ENCODE measurements around the gene TNFAIP1. TPM values are rescaled to one million over a fixed set of nuclear protein-coding genes. Genes with fewer than 3 reads are reported as not detected.

The TNFAIP1 gene
- total RNA-seq, 2 experiments from 2014 or later, result 16.3 to 19.7 TPM

- Mint-ChIP-seq H3K9me3 (ENCODE audit: insufficient read depth) (no peaks in the 10 kb centered on the region), H3K4me3 (no peak overlapping the region), H3K36me3 (ENCODE audit: low read depth) (no peaks in the 10 kb centered on the region), H3K27me3 (ENCODE audit: low read depth) (no peaks in the 10 kb centered on the region), H3K27ac (no peak overlapping the region), H3K4me1 (ENCODE audit: low read depth) (peaks cover 11% of the 10 kb centered on the region)
- ATAC-seq (no peak), DNase-seq (no peak)
- ChIA-PET CTCF (interaction anchor here (1.5 kb wide), 1 partner anchor 9 kb away, joined by 6 read pairs; no protein-coding TSS in a partner anchor), POLR2A (interaction anchor here (7.4 kb wide), 1 partner anchor 10 kb away, joined by 45 read pairs; the partner anchor contains the start of gene POLDIP2)
These were observed 32.2 kb downstream of the TNFAIP1 start for GRCh38 chr17:28367641-28368305.

GRCh38 chr17:28368306-28368831, 32.8 kb downstream of the TNFAIP1 start:
- POLR2A ChIA-PET, result interaction anchor here (7.4 kb wide), 1 partner anchor 11 kb away, joined by 45 read pairs; the partner anchor contains the start of gene POLDIP2
- no peaks in the 10 kb centered on the region for H3K27me3 Mint-ChIP-seq (ENCODE audit: low read depth)
- ATAC-seq, result no peak
- peaks cover 17% of the 10 kb centered on the region for H3K4me1 Mint-ChIP-seq (ENCODE audit: low read depth)
- no peaks in the 10 kb centered on the region for H3K9me3 Mint-ChIP-seq (ENCODE audit: insufficient read depth)
- H3K36me3 Mint-ChIP-seq (ENCODE audit: low read depth), result peaks cover under 1% of the 10 kb centered on the region
- no peak overlapping the region for H3K27ac Mint-ChIP-seq
- H3K4me3 Mint-ChIP-seq, result no peak overlapping the region
- CTCF ChIA-PET, result interaction anchor here (1.5 kb wide), 1 partner anchor 10 kb away, joined by 6 read pairs; no protein-coding TSS in a partner anchor
- no peak for DNase-seq

DNA sequence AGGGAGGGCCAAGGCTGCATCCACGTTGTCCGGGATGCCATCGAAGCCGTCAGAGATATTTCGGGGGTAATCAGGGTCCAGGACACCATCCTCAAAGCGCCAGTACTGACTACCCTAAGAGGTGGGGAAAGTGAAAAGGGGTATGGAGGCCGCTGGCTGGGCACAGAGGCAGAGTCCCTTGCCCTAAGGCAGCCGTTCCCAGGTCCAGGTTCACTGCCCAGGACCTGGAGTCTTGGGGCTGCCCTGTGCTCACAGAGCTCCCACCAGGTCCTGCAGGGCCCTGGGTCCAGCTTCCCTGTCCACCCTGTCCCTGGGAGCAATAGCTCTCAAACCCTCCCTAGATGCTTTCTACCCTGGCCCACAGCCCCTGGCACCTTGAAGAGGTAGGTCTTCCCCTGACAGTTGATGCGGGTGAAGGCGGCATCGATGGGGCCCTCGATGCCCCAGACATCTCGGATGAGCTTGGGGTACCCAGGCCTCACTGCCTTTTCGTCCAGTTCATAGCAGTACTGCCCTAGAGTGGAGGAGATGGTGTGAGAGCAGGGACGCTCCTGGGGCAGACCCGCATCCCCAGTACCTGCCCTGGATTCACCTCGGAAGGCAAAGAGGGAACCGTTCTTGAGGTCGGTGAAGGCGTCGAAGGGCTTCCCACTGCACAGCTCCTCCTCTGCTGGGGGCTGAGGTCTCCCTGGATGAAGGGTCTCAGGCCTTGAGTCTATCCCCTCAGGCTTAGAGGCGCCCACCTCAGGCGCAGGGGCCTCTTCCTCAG, 33.5 kb downstream of the TNFAIP1 start:
- no peak for DNase-seq
- no peak overlapping the region for H3K4me3 Mint-ChIP-seq
- peaks cover 21% of the 10 kb centered on the region for H3K4me1 Mint-ChIP-seq (ENCODE audit: low read depth)
- H3K27me3 Mint-ChIP-seq (ENCODE audit: low read depth), result no peaks in the 10 kb centered on the region
- H3K27ac Mint-ChIP-seq, result no peak overlapping the region
- ChIA-PET CTCF (interaction anchor here (1.5 kb wide), 1 partner anchor 10 kb away, joined by 6 read pairs; no protein-coding TSS in a partner anchor), POLR2A (interaction anchor here (1.7 to 7.4 kb wide), 2 partner anchors 12 to 33 kb away, joined by 5 to 45 read pairs; partner anchors contain the start of genes IFT20, POLDIP2 and TNFAIP1)
- no peaks in the 10 kb centered on the region for H3K9me3 Mint-ChIP-seq (ENCODE audit: insufficient read depth)
- ATAC-seq, result no peak
- peaks cover 4% of the 10 kb centered on the region for H3K36me3 Mint-ChIP-seq (ENCODE audit: low read depth)

DNA sequence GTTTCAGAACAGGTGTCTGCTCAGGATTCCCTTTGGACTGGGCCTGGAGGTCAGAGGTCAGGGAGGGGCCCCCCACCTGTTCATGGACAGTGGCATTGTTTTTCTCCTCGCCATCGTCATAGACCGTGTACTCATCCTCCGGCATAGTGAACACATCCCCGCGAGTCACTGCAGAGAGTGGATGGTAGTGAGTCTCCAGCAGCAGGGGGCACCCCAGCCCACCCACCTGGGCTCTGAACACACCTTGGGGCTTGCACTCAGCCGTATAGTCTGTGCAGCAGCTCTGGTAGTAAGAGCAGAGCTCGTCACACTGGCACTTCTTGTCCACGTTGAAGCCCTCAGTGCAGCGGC, 34.1 kb downstream of the TNFAIP1 start:
- Mint-ChIP-seq H3K36me3 (ENCODE audit: low read depth) (peaks cover 4% of the 10 kb centered on the region), H3K9me3 (ENCODE audit: insufficient read depth) (no peaks in the 10 kb centered on the region), H3K4me3 (no peak overlapping the region), H3K4me1 (ENCODE audit: low read depth) (peaks cover 21% of the 10 kb centered on the region), H3K27me3 (ENCODE audit: low read depth) (no peaks in the 10 kb centered on the region), H3K27ac (no peak overlapping the region)
- ATAC-seq, result no peak
- no peak for DNase-seq
- ChIA-PET POLR2A (interaction anchor here (1.7 to 7.4 kb wide), 2 partner anchors 12 to 34 kb away, joined by 5 to 45 read pairs; partner anchors contain the start of genes IFT20, POLDIP2 and TNFAIP1), CTCF (interaction anchor here (1.2 to 1.7 kb wide), 2 partner anchors 14 to 179 kb away, joined by 4 read pairs; no protein-coding TSS in a partner anchor)

DNA sequence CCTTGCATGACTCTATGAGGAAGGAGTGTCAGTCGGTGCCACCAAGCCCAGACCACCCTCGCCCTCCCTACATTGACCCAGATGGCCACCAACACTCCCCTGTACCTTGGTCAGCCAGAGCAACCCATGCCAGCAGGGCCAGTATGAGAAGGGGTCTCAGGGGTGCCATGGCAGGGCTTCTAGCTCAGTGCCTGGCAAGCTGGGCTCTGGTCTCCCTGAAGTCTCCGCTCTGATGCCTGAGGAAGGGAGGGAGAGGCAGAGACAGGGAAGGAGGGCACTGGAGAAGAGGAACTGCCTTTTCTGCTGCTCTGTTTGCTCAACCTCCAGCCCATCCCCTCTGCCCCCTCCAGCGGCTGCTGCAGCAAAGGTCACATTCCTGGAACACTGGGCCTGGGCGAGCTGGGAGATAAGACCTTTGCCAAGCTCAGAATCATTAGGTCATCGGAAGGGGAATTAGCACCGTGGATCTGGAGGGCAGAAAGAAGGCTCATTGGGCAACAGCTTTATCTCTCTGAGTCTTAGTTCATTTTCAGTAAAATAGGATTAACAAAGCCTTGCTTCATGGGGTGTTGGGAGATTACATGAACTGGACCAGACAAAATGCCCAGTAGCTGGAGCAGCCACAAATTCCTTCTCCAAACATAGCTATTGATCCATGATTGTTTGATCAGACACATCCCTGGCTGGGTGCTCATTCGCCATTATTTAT, 34.6 kb downstream of the TNFAIP1 start, which contains the start of gene VTN:
TSS of gene VTN (minus strand) at position 273 of the 709 bp plus-strand sequence. CDS start at position 169, 104 bp downstream.
- POLR2A ChIA-PET, result interaction anchor here (1.7 to 7.4 kb wide), 2 partner anchors 13 to 34 kb away, joined by 5 to 45 read pairs; partner anchors contain the start of genes IFT20, POLDIP2 and TNFAIP1
- no peaks in the 10 kb centered on the region for H3K9me3 Mint-ChIP-seq (ENCODE audit: insufficient read depth)

DNA sequence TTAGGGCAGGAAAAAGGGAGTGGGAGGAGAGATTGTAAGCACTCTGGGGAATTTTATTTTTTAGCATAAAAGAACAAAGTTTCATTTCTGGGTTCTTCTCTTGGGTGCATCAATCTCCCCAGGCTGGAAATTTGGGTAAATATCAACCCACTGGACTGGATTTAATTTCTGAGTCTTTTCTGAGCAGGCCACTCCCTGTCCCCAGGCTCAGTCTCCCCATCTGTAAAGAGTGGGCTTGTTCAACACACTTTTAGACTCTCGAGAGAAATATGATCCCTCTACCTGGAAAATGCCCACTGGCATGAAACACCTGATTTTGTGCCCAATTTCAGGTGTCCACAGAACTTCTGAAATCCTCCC, 35.2 kb downstream of the TNFAIP1 start:
- no peaks in the 10 kb centered on the region for H3K27me3 Mint-ChIP-seq (ENCODE audit: low read depth)
- H3K27ac Mint-ChIP-seq, result no peak overlapping the region
- no peak for DNase-seq
- H3K4me3 Mint-ChIP-seq, result peak overlapping the region; percentile 87
- no peaks in the 10 kb centered on the region for H3K9me3 Mint-ChIP-seq (ENCODE audit: insufficient read depth)
- ATAC-seq, result no peak
- H3K36me3 Mint-ChIP-seq (ENCODE audit: low read depth), result peaks cover 4% of the 10 kb centered on the region
- peaks cover 21% of the 10 kb centered on the region for H3K4me1 Mint-ChIP-seq (ENCODE audit: low read depth)
- CTCF ChIA-PET, result interaction anchor here (0.6 to 1.7 kb wide), 3 partner anchors 13 to 178 kb away, joined by 3 to 4 read pairs (median 4); no protein-coding TSS in a partner anchor
- POLR2A ChIA-PET, result interaction anchor here (1.7 to 7.4 kb wide), 2 partner anchors 13 to 35 kb away, joined by 5 to 45 read pairs; partner anchors contain the start of genes IFT20, POLDIP2 and TNFAIP1

More for the DNA sequence above, 34.6 kb downstream of the TNFAIP1 start, which contains the start of gene VTN:
- ATAC-seq (no peak), DNase-seq (no peak)
- H3K4me1 Mint-ChIP-seq (ENCODE audit: low read depth), result peaks cover 21% of the 10 kb centered on the region
- H3K27me3 Mint-ChIP-seq (ENCODE audit: low read depth), result no peaks in the 10 kb centered on the region
- H3K4me3 Mint-ChIP-seq, result peak within 1 kb of the TSS; percentile 87
- peaks cover 4% of the 10 kb centered on the region for H3K36me3 Mint-ChIP-seq (ENCODE audit: low read depth)
- H3K27ac Mint-ChIP-seq, result peak within 1 kb of the TSS; percentile 85
- CTCF ChIA-PET, result interaction anchor here (0.6 to 1.7 kb wide), 3 partner anchors 14 to 179 kb away, joined by 3 to 4 read pairs (median 4); no protein-coding TSS in a partner anchor

GRCh38 chr17:28371245-28372202, 36.0 kb downstream of the TNFAIP1 start, which contains the start of gene SARM1:
SARM1 (plus strand) TSS chr17:28371694; CDS start chr17:28372033, 339 bp downstream.
- DNase-seq (peak; percentile 93), ATAC-seq (peak; percentile 94)
- ChIA-PET POLR2A (interaction anchor here (1.2 to 7.4 kb wide), 3 partner anchors 13 to 59 kb away, joined by 3 to 45 read pairs (median 20); partner anchors contain the start of gene POLDIP2), CTCF (interaction anchor here (1.7 kb wide), 1 partner anchor 177 kb away, joined by 4 read pairs; no protein-coding TSS in a partner anchor)
- Mint-ChIP-seq H3K9me3 (ENCODE audit: insufficient read depth) (no peaks in the 10 kb centered on the region), H3K27me3 (ENCODE audit: low read depth) (no peaks in the 10 kb centered on the region), H3K4me1 (ENCODE audit: low read depth) (peaks cover 21% of the 10 kb centered on the region), H3K4me3 (peak within 1 kb of the TSS; percentile 87), H3K27ac (peak within 1 kb of the TSS; percentile 85), H3K36me3 (ENCODE audit: low read depth) (peaks cover 4% of the 10 kb centered on the region)

- POLR2A ChIA-PET, result interaction anchor here (1.2 to 7.4 kb wide), 3 partner anchors 12 to 60 kb away, joined by 3 to 45 read pairs (median 20); partner anchors contain the start of gene POLDIP2
- CTCF ChIA-PET, result no interaction called here
- Mint-ChIP-seq H3K36me3 (ENCODE audit: low read depth) (peaks cover 4% of the 10 kb centered on the region), H3K4me1 (ENCODE audit: low read depth) (peaks cover 21% of the 10 kb centered on the region), H3K9me3 (ENCODE audit: insufficient read depth) (no peaks in the 10 kb centered on the region), H3K27me3 (ENCODE audit: low read depth) (no peaks in the 10 kb centered on the region), H3K4me3 (peak overlapping the region; percentile 75), H3K27ac (peak overlapping the region; percentile 52)
- DNase-seq, result no peak
- ATAC-seq, result no peak
These were observed 36.8 kb downstream of the TNFAIP1 start for GRCh38 chr17:28372203-28372944.

DNA sequence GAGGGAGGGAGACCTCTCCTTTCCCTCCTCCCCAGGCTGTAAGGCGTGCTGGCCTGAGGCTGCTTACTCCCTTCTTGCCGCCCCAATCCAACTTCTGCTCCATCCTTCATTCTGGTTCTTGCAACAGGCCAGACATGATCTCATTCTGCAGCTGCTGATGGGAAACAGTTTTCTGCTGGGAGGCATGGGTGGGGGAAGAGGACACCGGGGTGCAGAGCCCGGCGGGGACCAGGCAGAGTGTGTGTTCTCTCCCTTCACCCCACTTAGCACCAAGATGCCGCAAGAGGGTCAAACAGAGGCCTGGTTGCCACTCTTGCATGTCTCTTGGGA, 37.3 kb downstream of the TNFAIP1 start:
- Mint-ChIP-seq H3K27me3 (ENCODE audit: low read depth) (no peaks in the 10 kb centered on the region), H3K36me3 (ENCODE audit: low read depth) (peaks cover 4% of the 10 kb centered on the region), H3K9me3 (ENCODE audit: insufficient read depth) (no peaks in the 10 kb centered on the region), H3K27ac (peak overlapping the region; percentile 52), H3K4me1 (ENCODE audit: low read depth) (peaks cover 21% of the 10 kb centered on the region), H3K4me3 (peak overlapping the region; percentile 75)
- ATAC-seq, result no peak
- POLR2A ChIA-PET, result interaction anchor here (3.0 to 7.4 kb wide), 2 partner anchors 11 to 16 kb away, joined by 20 to 45 read pairs; partner anchors contain the start of gene POLDIP2
- CTCF ChIA-PET, result no interaction called here
- DNase-seq, result no peak

All from activated CD8-positive, alpha-beta T cell treated with anti-CD3 and anti-CD28 coated beads, Interleukin-2, amount 10 ng/mL, durations not matched to agents 7 days and 5 days (primary cell).